DOHH2 (cell line): Measurements from ENCODE around the gene PRCD.

Experiments
- H3F3A ChIP-seq: fragments of 200-600 bp; sonication (generic), shearing (Covaris generic); 2 replicates; pipeline ENCODE4 v1.6.0; 2016; ENCODE audit warnings: antibody characterized with exemption, mild to moderate bottlenecking; ENCODE audit not compliant: control insufficient read depth, insufficient read depth
- H3K27ac ChIP-seq: fragments of 200-600 bp; sonication (generic); 2 replicates; pipeline ENCODE4 v1.5.1; 2014; ENCODE audit warnings: low read depth, mild to moderate bottlenecking, low read length, moderate library complexity
- H3K27me3 ChIP-seq: fragments of 200-600 bp; sonication (generic); 2 replicates; pipeline ENCODE4 v1.6.1; 2014; ENCODE audit warnings: mild to moderate bottlenecking, low read length, mixed read lengths; ENCODE audit not compliant: control insufficient read depth
- H3K36me3 ChIP-seq: fragments of 200-600 bp; sonication (generic); 2 replicates; pipeline ENCODE4 v1.6.1; 2014; ENCODE audit warnings: mild to moderate bottlenecking, low read length, moderate library complexity, mixed read lengths; ENCODE audit not compliant: control insufficient read depth
- H3K4me1 ChIP-seq: fragments of 200-600 bp; sonication (generic); 2 replicates; pipeline ENCODE4 v1.6.1; 2014; ENCODE audit warnings: mild to moderate bottlenecking, low read length, mixed read lengths; ENCODE audit not compliant: control insufficient read depth
- H3K4me2 ChIP-seq: fragments of 200-600 bp; sonication (generic); 2 replicates; pipeline ENCODE4 v1.6.0; 2014; ENCODE audit warnings: mild to moderate bottlenecking, low read length, moderate library complexity
- H3K4me3 ChIP-seq: fragments of 200-600 bp; sonication (generic); 2 replicates; pipeline ENCODE4 v1.5.1; 2014; ENCODE audit warnings: mild to moderate bottlenecking, low read length, mixed read lengths
- H3K79me2 ChIP-seq: fragments of 200-600 bp; sonication (generic); 2 replicates; pipeline ENCODE4 v1.6.1; 2014; ENCODE audit warnings: mild to moderate bottlenecking, low read length, mixed read lengths; ENCODE audit not compliant: control insufficient read depth
- H3K9me2 ChIP-seq: fragments of 200-600 bp; sonication (generic); replicated peaks from 2 replicates; pipeline ENCODE4 v1.6.1; 2014; ENCODE audit warnings: mild to moderate bottlenecking, low read length, mixed read lengths; ENCODE audit not compliant: control insufficient read depth
- H3K9me3 ChIP-seq: fragments of 200-600 bp; sonication (generic); 2 replicates; pipeline ENCODE4 v1.6.1; 2014; ENCODE audit warnings: antibody characterized with exemption, low read length, mixed read lengths; ENCODE audit not compliant: control insufficient read depth, insufficient read depth
- H4K20me1 ChIP-seq: fragments of 200-600 bp; sonication (generic); 2 replicates; pipeline ENCODE4 v1.6.0; 2014; ENCODE audit warnings: low read depth, mild to moderate bottlenecking, antibody characterized with exemption, low read length, moderate library complexity; ENCODE audit not compliant: control insufficient read depth, insufficient read depth
- EZH2phosphoT487 ChIP-seq: fragments of 200-600 bp; sonication (generic); IDR thresholded peaks from 2 replicates; pipeline ENCODE4 v1.6.1; 2017; ENCODE audit warnings: borderline replicate concordance, mild to moderate bottlenecking, antibody characterized with exemption, low read length, moderate library complexity, mixed read lengths
- TF ChIP-seq, protein P1 (sequence below): fragments of 200-600 bp; sonication (generic); IDR thresholded peaks from one replicate; pipeline ENCODE4 v1.5.1; 2014; ENCODE audit warnings: antibody characterized with exemption, mild to moderate bottlenecking, low read depth, low read length; ENCODE audit not compliant: poor library complexity, severe bottlenecking

The PRCD gene

DNA sequence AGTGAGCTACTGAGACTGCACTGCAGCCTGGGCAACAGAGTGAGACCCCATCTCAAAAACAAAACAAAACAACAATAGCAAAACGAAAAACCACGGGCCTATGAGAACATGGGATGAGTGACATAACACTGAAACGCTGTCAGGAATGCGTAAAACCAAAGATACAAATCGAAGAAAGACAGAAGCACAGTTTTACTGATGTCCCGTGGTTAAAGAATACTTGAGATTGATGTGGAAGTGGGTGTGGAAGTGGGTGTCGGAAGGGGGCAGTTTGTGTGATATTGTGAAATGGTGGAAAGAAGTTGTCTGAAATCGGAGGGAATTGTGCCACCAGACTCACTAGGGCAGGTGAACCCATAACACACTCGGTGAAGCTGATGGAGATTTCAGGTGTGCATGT lies 36.3 kb downstream of the PRCD start:
- H3K36me3 ChIP-seq: no peaks in the 10 kb centered on the region
- no peak overlapping the region for H3K4me3 ChIP-seq
- no peak overlapping the region for H3K27ac ChIP-seq
- H4K20me1 ChIP-seq: no peaks in the 10 kb centered on the region
- TF ChIP-seq, protein P1, sequence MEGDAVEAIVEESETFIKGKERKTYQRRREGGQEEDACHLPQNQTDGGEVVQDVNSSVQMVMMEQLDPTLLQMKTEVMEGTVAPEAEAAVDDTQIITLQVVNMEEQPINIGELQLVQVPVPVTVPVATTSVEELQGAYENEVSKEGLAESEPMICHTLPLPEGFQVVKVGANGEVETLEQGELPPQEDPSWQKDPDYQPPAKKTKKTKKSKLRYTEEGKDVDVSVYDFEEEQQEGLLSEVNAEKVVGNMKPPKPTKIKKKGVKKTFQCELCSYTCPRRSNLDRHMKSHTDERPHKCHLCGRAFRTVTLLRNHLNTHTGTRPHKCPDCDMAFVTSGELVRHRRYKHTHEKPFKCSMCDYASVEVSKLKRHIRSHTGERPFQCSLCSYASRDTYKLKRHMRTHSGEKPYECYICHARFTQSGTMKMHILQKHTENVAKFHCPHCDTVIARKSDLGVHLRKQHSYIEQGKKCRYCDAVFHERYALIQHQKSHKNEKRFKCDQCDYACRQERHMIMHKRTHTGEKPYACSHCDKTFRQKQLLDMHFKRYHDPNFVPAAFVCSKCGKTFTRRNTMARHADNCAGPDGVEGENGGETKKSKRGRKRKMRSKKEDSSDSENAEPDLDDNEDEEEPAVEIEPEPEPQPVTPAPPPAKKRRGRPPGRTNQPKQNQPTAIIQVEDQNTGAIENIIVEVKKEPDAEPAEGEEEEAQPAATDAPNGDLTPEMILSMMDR: no peak
- no peak for TF ChIP-seq EZH2phosphoT487
- no peaks in the 10 kb centered on the region for H3F3A ChIP-seq
- H3K4me1 ChIP-seq: no peaks in the 10 kb centered on the region
- no peaks in the 10 kb centered on the region for H3K9me2 ChIP-seq
- no peak overlapping the region for H3K4me2 ChIP-seq
- H3K79me2 ChIP-seq: no peaks in the 10 kb centered on the region
- no peaks in the 10 kb centered on the region for H3K9me3 ChIP-seq
- peaks cover 38% of the 10 kb centered on the region for H3K27me3 ChIP-seq

DNA sequence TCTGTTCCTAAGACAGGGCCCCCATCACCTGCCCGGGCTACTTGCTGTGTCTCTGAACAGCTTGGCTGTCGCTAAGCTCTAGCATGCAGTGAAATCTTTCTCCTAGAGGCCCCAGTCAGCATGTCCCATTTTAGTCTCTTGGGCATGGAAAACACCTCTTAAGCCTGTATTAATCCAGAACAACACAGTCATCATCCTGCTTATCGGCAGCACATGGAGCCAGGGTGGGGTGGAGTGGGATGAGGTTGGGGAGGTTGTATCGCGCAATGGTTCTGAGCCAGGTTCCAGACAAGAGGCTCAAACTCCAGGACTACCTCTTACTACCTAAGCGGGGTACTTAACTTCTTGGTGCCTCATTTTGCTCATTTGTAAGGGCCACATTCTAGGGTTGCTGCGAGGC lies 38.0 kb downstream of the PRCD start:
- Histone ChIP-seq H3K27me3 (peaks cover 42% of the 10 kb centered on the region), H3K36me3 (no peaks in the 10 kb centered on the region), H3K4me2 (no peak overlapping the region), H3K9me3 (no peaks in the 10 kb centered on the region), H3K9me2 (no peaks in the 10 kb centered on the region), H3K27ac (no peak overlapping the region), H4K20me1 (no peaks in the 10 kb centered on the region), H3F3A (no peaks in the 10 kb centered on the region), H3K4me3 (no peak overlapping the region), H3K79me2 (no peaks in the 10 kb centered on the region), H3K4me1 (no peaks in the 10 kb centered on the region)
- TF ChIP-seq, protein P1: no peak
- no peak for TF ChIP-seq EZH2phosphoT487

DNA sequence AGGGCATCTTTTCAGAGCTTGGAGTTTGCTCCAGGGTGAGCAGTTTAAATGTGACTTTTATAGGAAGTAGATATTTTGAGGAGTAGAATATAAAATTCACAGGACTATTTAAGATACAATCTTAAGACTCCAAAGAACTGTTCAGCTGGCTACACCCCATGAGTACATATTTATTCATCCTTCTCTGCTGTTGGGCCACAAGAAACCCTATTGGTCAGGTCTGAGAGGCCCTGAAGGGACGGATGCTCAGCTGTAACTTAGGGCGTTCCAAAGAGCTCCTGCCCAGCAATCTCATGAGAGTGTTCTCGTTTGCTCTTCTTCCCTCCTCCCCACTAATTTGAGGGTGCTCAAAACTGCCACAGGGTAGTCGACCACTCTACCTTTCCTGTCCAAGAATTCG lies 38.5 kb downstream of the PRCD start:
- peaks cover 44% of the 10 kb centered on the region for H3K27me3 ChIP-seq
- no peak overlapping the region for H3K27ac ChIP-seq
- no peak overlapping the region for H3K4me2 ChIP-seq
- no peaks in the 10 kb centered on the region for H3K36me3 ChIP-seq
- no peaks in the 10 kb centered on the region for H3K4me1 ChIP-seq
- H3F3A ChIP-seq: no peaks in the 10 kb centered on the region
- no peaks in the 10 kb centered on the region for H3K9me3 ChIP-seq
- TF ChIP-seq, protein P1: no peak
- no peak for TF ChIP-seq EZH2phosphoT487
- H3K9me2 ChIP-seq: no peaks in the 10 kb centered on the region
- H4K20me1 ChIP-seq: no peaks in the 10 kb centered on the region
- no peaks in the 10 kb centered on the region for H3K79me2 ChIP-seq
- no peak overlapping the region for H3K4me3 ChIP-seq

DNA sequence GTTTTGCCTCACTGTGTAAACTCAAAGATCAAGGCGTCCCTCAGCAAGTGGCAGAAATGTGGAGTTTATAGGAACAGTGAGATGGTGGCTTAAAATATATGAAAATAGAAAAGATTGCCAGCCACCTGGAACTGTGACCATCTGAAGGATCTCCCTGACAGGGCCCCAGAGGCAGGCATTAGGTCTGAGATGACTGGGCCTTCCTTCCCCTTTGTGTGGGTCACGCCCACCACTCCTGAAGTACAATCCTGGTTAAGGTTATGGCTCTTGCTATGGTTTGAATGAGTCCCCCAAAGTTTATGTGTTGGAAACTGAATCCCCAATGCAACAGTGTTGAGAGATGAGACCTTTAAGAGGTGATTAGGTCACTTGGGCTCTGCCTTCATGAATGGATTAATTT lies 39.4 kb downstream of the PRCD start:
- Histone ChIP-seq H3F3A (no peaks in the 10 kb centered on the region), H3K27ac (no peak overlapping the region), H3K79me2 (no peaks in the 10 kb centered on the region), H3K4me1 (no peaks in the 10 kb centered on the region), H3K36me3 (no peaks in the 10 kb centered on the region), H3K9me3 (no peaks in the 10 kb centered on the region), H4K20me1 (no peaks in the 10 kb centered on the region), H3K4me2 (no peak overlapping the region), H3K9me2 (no peaks in the 10 kb centered on the region), H3K4me3 (no peak overlapping the region), H3K27me3 (peaks cover 48% of the 10 kb centered on the region)
- TF ChIP-seq EZH2phosphoT487: no peak
- TF ChIP-seq, protein P1: no peak
